Measurements from ENCODE around the gene PTPRZ1.

DNA sequence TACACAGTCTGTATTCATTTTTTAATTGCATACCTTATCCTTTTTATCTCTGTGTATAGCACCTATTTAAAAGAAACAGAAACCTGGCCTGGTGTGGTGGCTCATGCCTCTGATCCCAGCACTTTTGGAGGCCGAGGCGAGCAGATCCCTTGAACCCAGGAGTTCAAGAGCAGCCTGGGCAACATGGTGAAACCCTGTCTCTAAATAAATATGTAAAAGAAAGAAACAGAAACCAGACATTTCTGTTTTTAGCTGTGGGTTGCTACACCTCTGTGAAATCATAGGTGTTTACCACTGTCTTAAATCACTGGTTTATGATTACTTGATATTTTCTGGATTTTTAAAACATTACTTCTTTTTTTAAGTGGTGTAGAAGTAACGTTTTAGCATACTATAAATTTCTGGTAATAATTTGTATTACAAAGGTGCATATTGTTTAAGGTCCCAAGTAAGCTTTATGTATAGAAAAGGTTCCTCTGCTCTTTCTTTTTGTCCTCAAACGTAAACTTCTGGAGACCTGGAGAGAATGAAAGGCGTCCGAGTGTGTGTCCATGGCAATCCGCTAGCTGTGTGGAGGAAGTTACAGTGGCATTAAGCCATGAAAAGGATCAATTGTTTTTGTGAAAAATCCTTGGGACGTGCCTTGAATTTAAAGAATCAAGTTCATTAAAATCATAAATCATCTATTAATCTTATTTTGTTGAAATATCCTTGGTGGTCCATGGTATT, 41.1 kb downstream of the PTPRZ1 start:
- no peak for TF ChIP-seq POLR2A (IDR thresholded peaks at IDR 0.05)
- TF ChIP-seq, protein P1, sequence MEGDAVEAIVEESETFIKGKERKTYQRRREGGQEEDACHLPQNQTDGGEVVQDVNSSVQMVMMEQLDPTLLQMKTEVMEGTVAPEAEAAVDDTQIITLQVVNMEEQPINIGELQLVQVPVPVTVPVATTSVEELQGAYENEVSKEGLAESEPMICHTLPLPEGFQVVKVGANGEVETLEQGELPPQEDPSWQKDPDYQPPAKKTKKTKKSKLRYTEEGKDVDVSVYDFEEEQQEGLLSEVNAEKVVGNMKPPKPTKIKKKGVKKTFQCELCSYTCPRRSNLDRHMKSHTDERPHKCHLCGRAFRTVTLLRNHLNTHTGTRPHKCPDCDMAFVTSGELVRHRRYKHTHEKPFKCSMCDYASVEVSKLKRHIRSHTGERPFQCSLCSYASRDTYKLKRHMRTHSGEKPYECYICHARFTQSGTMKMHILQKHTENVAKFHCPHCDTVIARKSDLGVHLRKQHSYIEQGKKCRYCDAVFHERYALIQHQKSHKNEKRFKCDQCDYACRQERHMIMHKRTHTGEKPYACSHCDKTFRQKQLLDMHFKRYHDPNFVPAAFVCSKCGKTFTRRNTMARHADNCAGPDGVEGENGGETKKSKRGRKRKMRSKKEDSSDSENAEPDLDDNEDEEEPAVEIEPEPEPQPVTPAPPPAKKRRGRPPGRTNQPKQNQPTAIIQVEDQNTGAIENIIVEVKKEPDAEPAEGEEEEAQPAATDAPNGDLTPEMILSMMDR (IDR thresholded peaks at IDR 0.05 in 4 of 5, conservative IDR thresholded peaks at IDR 0.05 in 1 of 5) = no peak
